GM21737 (cell line): ENCODE results near the gene SLC9A1.

Experiments
- ATAC-seq: cut with Tn5 transposase; IDR thresholded peaks from one replicate; pipeline ENCODE4 v1.9.1; 2021; ENCODE audit warnings: mild to moderate bottlenecking, moderate library complexity; ENCODE audit not compliant: unreplicated experiment

SLC9A1 gene

GRCh38 chr1:27152004-27152828, 2.7 kb downstream of the SLC9A1 start:
- ATAC-seq, result no peak

- no peak for ATAC-seq
These were observed 4.3 kb downstream of the SLC9A1 start for GRCh38 chr1:27150641-27151040.

- ATAC-seq, result no peak
These were observed 4.7 kb downstream of the SLC9A1 start for GRCh38 chr1:27150183-27150582.

- ATAC-seq, result no peak
These were observed 5.2 kb downstream of the SLC9A1 start for GRCh38 chr1:27149762-27150113.

GRCh38 chr1:27149084-27149761, 5.7 kb downstream of the SLC9A1 start:
- no peak for ATAC-seq

- ATAC-seq, result no peak
These were observed 6.3 kb downstream of the SLC9A1 start for GRCh38 chr1:27148591-27148990.

- ATAC-seq, result no peak
These were observed 6.9 kb downstream of the SLC9A1 start for GRCh38 chr1:27147842-27148518.

- no peak for ATAC-seq
These were observed 9.0 kb downstream of the SLC9A1 start for GRCh38 chr1:27145934-27146354.

- ATAC-seq, result no peak
These were observed 9.8 kb downstream of the SLC9A1 start for GRCh38 chr1:27144920-27145661.

- ATAC-seq, result no peak
These were observed 10.7 kb downstream of the SLC9A1 start for GRCh38 chr1:27144049-27144748.

GRCh38 chr1:27143401-27143800, 11.5 kb downstream of the SLC9A1 start:
- no peak for ATAC-seq

- no peak for ATAC-seq
These were observed 12.5 kb downstream of the SLC9A1 start for GRCh38 chr1:27142464-27142863.

GRCh38 chr1:27141266-27142003, 13.5 kb downstream of the SLC9A1 start:
- no peak for ATAC-seq

- no peak for ATAC-seq
These were observed 14.9 kb downstream of the SLC9A1 start for GRCh38 chr1:27139980-27140379.

- no peak for ATAC-seq
These were observed 16.0 kb downstream of the SLC9A1 start for GRCh38 chr1:27138927-27139326.

GRCh38 chr1:27138368-27138767, 16.6 kb downstream of the SLC9A1 start:
- no peak for ATAC-seq

GRCh38 chr1:27137544-27138075, 17.3 kb downstream of the SLC9A1 start:
- ATAC-seq, result no peak

- ATAC-seq, result no peak
These were observed 17.9 kb downstream of the SLC9A1 start for GRCh38 chr1:27136998-27137542.

- ATAC-seq, result no peak
These were observed 18.7 kb downstream of the SLC9A1 start for GRCh38 chr1:27136236-27136551.
